HFFc6 (cell line): ENCODE measurements around the gene MAPKAPK3. TPM values are rescaled to one million over a fixed set of nuclear protein-coding genes. Genes with fewer than 3 reads are reported as not detected.

ENCODE experiments used
- DNase-seq: peaks from one replicate; pipeline ENCODE4 v3.0.0-alpha.2; 2018
- H3K27ac Mint-ChIP-seq: 2 replicates; pipeline ENCODE4 v1.8.0; 2020; ENCODE audit warnings: mild to moderate bottlenecking, mixed read lengths
- H3K27me3 Mint-ChIP-seq: 2 replicates; pipeline ENCODE4 v1.8.0; 2021; ENCODE audit warnings: mild to moderate bottlenecking, moderate library complexity, mixed read lengths; ENCODE audit not compliant: insufficient read depth
- H3K36me3 Mint-ChIP-seq: 2 replicates; pipeline ENCODE4 v1.8.0; 2021; ENCODE audit warnings: low read depth, mixed read lengths
- H3K4me1 Mint-ChIP-seq: 2 replicates; pipeline ENCODE4 v1.8.0; 2020; ENCODE audit warnings: low read depth, mixed read lengths
- H3K4me3 Mint-ChIP-seq: 2 replicates; pipeline ENCODE4 v1.8.0; 2020; ENCODE audit warnings: mild to moderate bottlenecking, moderate library complexity, mixed read lengths
- H3K9me3 Mint-ChIP-seq: 2 replicates; pipeline ENCODE4 v1.8.0; 2020; ENCODE audit warnings: mild to moderate bottlenecking, mixed read lengths
- long read RNA-seq: library from polyadenylated mRNA; unstranded; transcript quantifications from one replicate; pipeline ENCODE4 v2.0.0, GENCODE V29; 2019
- total RNA-seq, 6 experiments: library from RNA; stranded (reverse); fragmentation: NEBNext Ultra II Directional; extraction: Animal tissue kit (Norgen Biotek cat#: 25700); gene quantifications; 2 replicates in 1 of 6; 3 replicates in 5 of 6; pipeline ENCODE4 v1.2.3, GENCODE V29; 2021
- TF ChIP-seq, protein P1 (sequence below): fragments of 200-600 bp; sonication (generic); IDR thresholded peaks from 2 replicates; pipeline ENCODE4 v1.5.0; 2021; ENCODE audit warnings: antibody characterized with exemption, mild to moderate bottlenecking

Gene MAPKAPK3
- total RNA-seq = 10 to 100 TPM; 60.5 to 65.5 (median 62.8) TPM
- long read RNA-seq, transcript MAPKAPK3-208 (11 exons, 2,563 nt) = minor isoform, 13 of 75 reads
- long read RNA-seq, transcript MAPKAPK3-201 (11 exons, 2,500 nt) = major isoform, 36 of 75 reads
- long read RNA-seq, partial matches to known transcripts = 17 of 75 reads
- long read RNA-seq, other reads (novel, unspliced or antisense) = 9 of 75 reads

DNA sequence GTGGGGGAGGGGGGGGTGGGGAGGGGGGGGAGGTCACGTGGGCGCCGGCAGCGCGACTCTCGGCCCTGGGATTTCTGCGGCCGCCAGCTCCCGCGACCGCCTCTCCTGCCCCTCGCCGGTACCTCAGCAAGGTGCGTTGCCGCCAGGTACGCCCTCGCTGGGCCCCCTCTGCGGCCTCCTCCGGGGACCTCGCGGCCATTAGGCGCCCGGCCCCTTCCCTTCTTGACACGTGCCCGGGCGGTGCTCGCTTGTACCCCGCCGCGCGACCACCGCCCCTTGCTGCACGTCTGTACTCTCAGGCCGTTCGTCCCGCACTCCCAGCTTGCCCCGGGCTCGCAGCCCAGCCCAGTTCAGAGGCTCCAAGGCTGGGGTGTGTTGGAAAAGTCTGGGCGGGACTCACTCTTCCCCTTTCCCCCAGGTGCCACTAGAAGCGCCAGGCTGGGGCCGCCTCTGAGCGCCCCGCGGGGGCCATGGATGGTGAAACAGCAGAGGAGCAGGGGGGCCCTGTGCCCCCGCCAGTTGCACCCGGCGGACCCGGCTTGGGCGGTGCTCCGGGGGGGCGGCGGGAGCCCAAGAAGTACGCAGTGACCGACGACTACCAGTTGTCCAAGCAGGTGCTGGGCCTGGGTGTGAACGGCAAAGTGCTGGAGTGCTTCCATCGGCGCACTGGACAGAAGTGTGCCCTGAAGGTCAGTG is at the start of gene MAPKAPK3:
Gene MAPKAPK3 (plus strand): TSS at position 56 of the 696 bp plus-strand sequence. CDS start 415 bp downstream, at position 471.
- peaks cover 3% of the 10 kb centered on the region; the same call in 1 of the 2 replicates for H3K27me3 Mint-ChIP-seq
- H3K27ac Mint-ChIP-seq = peak within 1 kb of the TSS; percentile 73
- H3K36me3 Mint-ChIP-seq = peaks cover 13% of the 10 kb centered on the region
- DNase-seq = no peak
- H3K9me3 Mint-ChIP-seq = no peaks in the 10 kb centered on the region
- H3K4me3 Mint-ChIP-seq = peak within 1 kb of the TSS; percentile 89
- peaks cover 48% of the 10 kb centered on the region for H3K4me1 Mint-ChIP-seq
- TF ChIP-seq, protein P1, sequence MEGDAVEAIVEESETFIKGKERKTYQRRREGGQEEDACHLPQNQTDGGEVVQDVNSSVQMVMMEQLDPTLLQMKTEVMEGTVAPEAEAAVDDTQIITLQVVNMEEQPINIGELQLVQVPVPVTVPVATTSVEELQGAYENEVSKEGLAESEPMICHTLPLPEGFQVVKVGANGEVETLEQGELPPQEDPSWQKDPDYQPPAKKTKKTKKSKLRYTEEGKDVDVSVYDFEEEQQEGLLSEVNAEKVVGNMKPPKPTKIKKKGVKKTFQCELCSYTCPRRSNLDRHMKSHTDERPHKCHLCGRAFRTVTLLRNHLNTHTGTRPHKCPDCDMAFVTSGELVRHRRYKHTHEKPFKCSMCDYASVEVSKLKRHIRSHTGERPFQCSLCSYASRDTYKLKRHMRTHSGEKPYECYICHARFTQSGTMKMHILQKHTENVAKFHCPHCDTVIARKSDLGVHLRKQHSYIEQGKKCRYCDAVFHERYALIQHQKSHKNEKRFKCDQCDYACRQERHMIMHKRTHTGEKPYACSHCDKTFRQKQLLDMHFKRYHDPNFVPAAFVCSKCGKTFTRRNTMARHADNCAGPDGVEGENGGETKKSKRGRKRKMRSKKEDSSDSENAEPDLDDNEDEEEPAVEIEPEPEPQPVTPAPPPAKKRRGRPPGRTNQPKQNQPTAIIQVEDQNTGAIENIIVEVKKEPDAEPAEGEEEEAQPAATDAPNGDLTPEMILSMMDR = peak; percentile 44

DNA sequence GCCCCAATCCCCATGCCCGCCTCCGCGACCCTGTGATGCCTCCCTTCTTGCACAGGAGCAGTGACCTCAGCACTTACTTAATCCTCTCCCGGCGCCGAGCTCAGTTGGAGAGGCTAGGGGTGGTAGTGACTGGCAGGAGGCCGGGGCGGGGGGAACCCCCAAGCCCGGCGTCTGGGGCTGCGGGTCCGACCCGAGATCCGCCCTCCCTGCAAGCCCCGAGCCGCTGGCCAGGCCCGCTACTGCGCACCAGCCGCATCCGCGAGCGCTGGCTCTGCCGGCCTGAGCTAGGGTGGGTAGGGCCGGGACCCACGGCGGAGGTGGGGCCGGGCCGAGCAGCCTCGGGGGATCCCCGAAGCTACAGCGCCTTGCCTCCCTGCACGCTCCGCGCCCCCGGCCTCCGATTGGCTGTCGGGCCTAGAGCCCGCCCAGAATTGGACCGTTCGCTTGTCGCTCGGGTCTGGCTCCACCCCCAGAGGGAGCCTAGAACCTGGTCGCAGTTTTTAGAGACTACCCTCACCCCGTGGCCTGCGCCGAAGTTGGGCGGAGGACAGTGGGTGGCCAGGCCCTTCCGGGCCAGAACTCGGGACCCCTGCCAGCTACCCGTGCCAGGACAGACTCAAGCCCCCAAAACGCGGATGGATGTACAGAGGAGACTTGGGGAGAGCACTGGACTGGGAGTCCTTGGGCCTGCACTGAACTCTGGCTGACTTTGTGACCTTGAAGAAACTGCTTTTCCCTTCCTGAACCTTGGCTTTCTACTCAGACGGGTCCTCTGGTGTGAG is 49.4 kb upstream of the MAPKAPK3 start, which contains the start of gene C3orf18:
Gene C3orf18 (minus strand): TSS at position 362 of the 782 bp plus-strand sequence. CDS start 2,048 bp downstream, outside the sequence.
- Mint-ChIP-seq H3K36me3 (0 out of 2 replicates have a peak, but pooled peaks cover 6% of the 10 kb centered on the region), H3K27ac (peak within 1 kb of the TSS; percentile 95)
- TF ChIP-seq, protein P1 = peak; percentile 8; the same call in 1 of the 2 replicates

DNA sequence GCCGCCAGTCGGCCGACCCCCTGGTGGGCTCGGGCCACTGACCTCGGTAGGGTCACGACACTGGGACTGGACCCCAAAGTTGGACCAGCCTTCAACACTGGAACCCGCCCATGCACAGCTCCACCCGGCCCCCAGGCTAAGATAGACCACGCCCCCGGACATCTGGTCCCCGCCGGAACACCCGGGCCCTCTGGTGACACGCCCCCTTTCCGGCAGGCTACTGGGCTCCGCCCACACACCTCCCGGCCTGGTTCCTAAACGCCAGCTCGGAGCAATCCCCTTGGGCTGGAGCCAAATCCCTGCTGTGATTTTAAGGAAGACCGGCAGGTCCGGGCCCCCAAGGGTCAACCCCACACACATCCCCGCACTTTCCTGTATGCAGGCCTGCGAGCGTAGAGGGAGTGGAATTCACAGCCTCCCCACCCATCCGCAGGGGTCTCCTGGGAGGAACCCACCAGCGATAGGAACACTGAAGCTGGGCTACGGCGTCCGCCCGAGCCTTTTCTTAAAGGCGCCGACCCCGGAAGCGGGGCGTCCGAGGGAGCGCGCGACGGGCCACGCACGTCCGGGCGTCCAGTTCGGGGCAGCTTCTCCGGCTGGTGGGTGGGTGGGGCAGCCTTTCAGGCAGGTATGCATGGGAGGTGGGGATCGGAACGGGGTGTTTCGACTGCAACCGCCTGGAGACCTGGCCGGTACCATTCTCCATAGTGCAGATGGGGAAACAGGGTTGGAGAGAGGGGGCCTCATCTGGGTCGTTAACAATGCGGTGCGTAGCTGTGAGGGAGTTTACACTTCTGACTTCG is 47.8 kb upstream of the MAPKAPK3 start, which contains the start of gene HEMK1:
Gene HEMK1 (plus strand): TSS at position 576 of the 803 bp plus-strand sequence. CDS start 1,583 bp downstream, outside the sequence.
- peaks cover 36% of the 10 kb centered on the region for H3K4me1 Mint-ChIP-seq
- H3K36me3 Mint-ChIP-seq = 0 out of 2 replicates have a peak, but pooled peaks cover 6% of the 10 kb centered on the region
- DNase-seq = peak; percentile 94
- peaks cover 8% of the 10 kb centered on the region for H3K27me3 Mint-ChIP-seq
- H3K27ac Mint-ChIP-seq = peak within 1 kb of the TSS; percentile 95
- TF ChIP-seq, protein P1 = no peak
- peak within 1 kb of the TSS; percentile 98 for H3K4me3 Mint-ChIP-seq
- no peaks in the 10 kb centered on the region for H3K9me3 Mint-ChIP-seq

More for the DNA sequence above, 49.4 kb upstream of the MAPKAPK3 start, which contains the start of gene C3orf18:
- Mint-ChIP-seq H3K27me3 (peaks cover 8% of the 10 kb centered on the region), H3K4me1 (peaks cover 51% of the 10 kb centered on the region), H3K9me3 (no peaks in the 10 kb centered on the region), H3K4me3 (peak within 1 kb of the TSS; percentile 98)
- peak; percentile 85 for DNase-seq

DNA sequence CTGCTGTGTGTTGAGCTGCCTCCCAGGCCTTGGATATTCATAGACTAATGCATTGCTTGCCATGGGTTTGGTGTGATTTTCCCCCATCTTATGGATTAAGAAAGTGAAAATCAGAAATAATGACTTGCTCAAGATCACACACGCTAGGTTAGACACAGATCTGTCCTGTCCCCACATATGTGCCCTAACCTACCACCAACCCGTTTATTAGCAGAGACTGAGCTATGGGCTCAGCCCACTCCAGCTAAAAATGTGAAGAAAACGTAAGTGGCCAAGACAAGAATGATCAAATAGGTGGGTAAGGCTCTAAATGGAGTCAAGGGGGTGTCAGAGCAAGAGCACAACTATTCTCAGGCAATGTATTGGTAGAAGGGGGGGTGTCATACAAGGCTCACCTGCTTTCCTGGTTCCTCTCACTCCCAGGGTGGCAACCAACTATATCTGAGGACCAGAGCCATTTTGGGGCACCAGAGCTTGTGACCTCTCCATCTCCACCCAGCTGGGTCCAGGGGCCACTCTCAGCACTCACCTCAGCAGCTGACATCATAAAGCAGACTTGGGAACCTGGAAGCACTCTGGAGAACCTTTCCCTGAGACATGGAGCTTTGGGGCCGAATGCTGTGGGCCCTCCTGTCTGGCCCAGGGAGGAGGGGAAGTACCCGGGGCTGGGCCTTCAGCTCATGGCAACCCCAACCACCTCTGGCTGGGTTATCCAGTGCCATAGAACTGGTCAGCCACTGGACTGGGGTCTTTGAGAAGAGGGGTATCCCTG is 46.3 kb upstream of the MAPKAPK3 start:
- peaks cover 3% of the 10 kb centered on the region for H3K27me3 Mint-ChIP-seq
- DNase-seq = no peak
- H3K4me3 Mint-ChIP-seq = peak overlapping the region; percentile 98
- peak overlapping the region; percentile 95; the same call in 1 of the 2 replicates for H3K27ac Mint-ChIP-seq
- no peaks in the 10 kb centered on the region for H3K36me3 Mint-ChIP-seq
- TF ChIP-seq, protein P1 = no peak
- peaks cover 31% of the 10 kb centered on the region for H3K4me1 Mint-ChIP-seq
- H3K9me3 Mint-ChIP-seq = no peaks in the 10 kb centered on the region
